GM21390 (cell line): ENCODE results near the gene PAGE2B.
"Not testable (repeated sequence)": the region's sequence is repeated elsewhere in the genome, so short reads cannot be mapped to it uniquely, and the experiment has no call there.

Experiments used
- ATAC-seq: cut with Tn5 transposase; IDR thresholded peaks from one replicate; pipeline ENCODE4 v1.9.1; 2021; ENCODE audit not compliant: unreplicated experiment

Gene PAGE2B

GRCh38 chrX:55074851-55075467 is at the start of gene PAGE2B:
TSS of gene PAGE2B (plus strand) at chrX:55075030. CDS start at chrX:55076042, 1,012 bp downstream.
- no peak for ATAC-seq

- no peak for ATAC-seq
Measured at GRCh38 chrX:55026143-55026542, 48.7 kb upstream of the PAGE2B start.

- no peak for ATAC-seq
Measured at GRCh38 chrX:55026840-55027239, 48.0 kb upstream of the PAGE2B start.

GRCh38 chrX:55028040-55028439 is 46.8 kb upstream of the PAGE2B start:
- no peak for ATAC-seq

- ATAC-seq: no peak
Measured at GRCh38 chrX:55028611-55029010, 46.2 kb upstream of the PAGE2B start.

GRCh38 chrX:55029291-55029690 is 45.5 kb upstream of the PAGE2B start:
- ATAC-seq: no peak

GRCh38 chrX:55030271-55031205 is 44.3 kb upstream of the PAGE2B start, which contains the start of gene ALAS2:
TSS of gene ALAS2 (minus strand) at chrX:55030977. CDS start at chrX:55026000, 4,977 bp downstream.
- ATAC-seq: no peak

- ATAC-seq: no peak
Measured at GRCh38 chrX:55033429-55033828, 41.4 kb upstream of the PAGE2B start.

- no peak for ATAC-seq
Measured at GRCh38 chrX:55039471-55039870, 35.4 kb upstream of the PAGE2B start.

GRCh38 chrX:55041514-55041913 is 33.3 kb upstream of the PAGE2B start:
- ATAC-seq: no peak

- ATAC-seq: not testable (repeated sequence)
Measured at GRCh38 chrX:55050599-55050998, 24.2 kb upstream of the PAGE2B start.

- ATAC-seq: no peak
Measured at GRCh38 chrX:55056820-55057674, 17.8 kb upstream of the PAGE2B start.

GRCh38 chrX:55057675-55058249 is 17.1 kb upstream of the PAGE2B start:
- peak; percentile 67 for ATAC-seq

GRCh38 chrX:55067180-55067579 is 7.7 kb upstream of the PAGE2B start:
- not testable (repeated sequence) for ATAC-seq

- no peak for ATAC-seq
Measured at GRCh38 chrX:55072286-55072685, 2.5 kb upstream of the PAGE2B start.

GRCh38 chrX:55088795-55089489 is 14.1 kb downstream of the PAGE2B start, which contains the start of gene PAGE2:
TSS of gene PAGE2 (plus strand) at chrX:55089018. CDS start at chrX:55090021, 1,003 bp downstream.
- no peak for ATAC-seq

- ATAC-seq: no peak
Measured at GRCh38 chrX:55098691-55099090, 23.9 kb downstream of the PAGE2B start.

GRCh38 chrX:55099162-55099561 is 24.3 kb downstream of the PAGE2B start:
- no peak for ATAC-seq

GRCh38 chrX:55102754-55103153 is 27.9 kb downstream of the PAGE2B start:
- no peak for ATAC-seq

- ATAC-seq: no peak
Measured at GRCh38 chrX:55107262-55107661, 32.4 kb downstream of the PAGE2B start.
